AG09319 (cell line): ENCODE results near the gene ZNF92.
"Not testable (repeated sequence)": the region's sequence is repeated elsewhere in the genome, so short reads cannot be mapped to it uniquely, and the experiment has no call there.

Experiments used
- DNase-seq: peaks from one replicate; pipeline ENCODE4 v3.0.0-alpha.2; 2010; ENCODE audit warnings: low read depth; ENCODE audit errors: extremely low read depth
- TF ChIP-seq, protein P1 (sequence below): IDR thresholded peaks from 2 replicates; pipeline ENCODE4 v1.5.1; 2011; ENCODE audit warnings: low read depth, mild to moderate bottlenecking, inconsistent platforms, low read length, moderate library complexity

Gene ZNF92

DNA sequence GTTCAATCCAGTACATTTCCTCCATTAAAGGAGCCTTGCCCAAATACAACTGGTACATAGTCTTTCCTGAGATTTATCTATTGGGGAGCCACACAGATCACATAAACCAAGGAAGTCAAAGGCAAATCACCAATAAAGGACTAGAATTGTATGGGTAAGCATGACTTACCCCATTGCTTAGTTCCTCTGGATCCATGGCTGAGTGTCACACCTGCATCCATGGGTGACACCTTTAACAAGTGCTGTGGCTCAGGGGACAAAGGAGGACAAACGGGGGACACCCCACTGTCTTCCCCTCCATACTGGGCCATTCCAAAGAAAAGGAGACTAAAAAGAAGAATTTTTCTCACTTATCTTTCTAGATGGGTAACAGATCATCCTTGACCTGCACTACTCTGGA, 30.4 kb downstream of the ZNF92 start:
- DNase-seq = no peak
- TF ChIP-seq, protein P1, sequence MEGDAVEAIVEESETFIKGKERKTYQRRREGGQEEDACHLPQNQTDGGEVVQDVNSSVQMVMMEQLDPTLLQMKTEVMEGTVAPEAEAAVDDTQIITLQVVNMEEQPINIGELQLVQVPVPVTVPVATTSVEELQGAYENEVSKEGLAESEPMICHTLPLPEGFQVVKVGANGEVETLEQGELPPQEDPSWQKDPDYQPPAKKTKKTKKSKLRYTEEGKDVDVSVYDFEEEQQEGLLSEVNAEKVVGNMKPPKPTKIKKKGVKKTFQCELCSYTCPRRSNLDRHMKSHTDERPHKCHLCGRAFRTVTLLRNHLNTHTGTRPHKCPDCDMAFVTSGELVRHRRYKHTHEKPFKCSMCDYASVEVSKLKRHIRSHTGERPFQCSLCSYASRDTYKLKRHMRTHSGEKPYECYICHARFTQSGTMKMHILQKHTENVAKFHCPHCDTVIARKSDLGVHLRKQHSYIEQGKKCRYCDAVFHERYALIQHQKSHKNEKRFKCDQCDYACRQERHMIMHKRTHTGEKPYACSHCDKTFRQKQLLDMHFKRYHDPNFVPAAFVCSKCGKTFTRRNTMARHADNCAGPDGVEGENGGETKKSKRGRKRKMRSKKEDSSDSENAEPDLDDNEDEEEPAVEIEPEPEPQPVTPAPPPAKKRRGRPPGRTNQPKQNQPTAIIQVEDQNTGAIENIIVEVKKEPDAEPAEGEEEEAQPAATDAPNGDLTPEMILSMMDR = no peak

DNA sequence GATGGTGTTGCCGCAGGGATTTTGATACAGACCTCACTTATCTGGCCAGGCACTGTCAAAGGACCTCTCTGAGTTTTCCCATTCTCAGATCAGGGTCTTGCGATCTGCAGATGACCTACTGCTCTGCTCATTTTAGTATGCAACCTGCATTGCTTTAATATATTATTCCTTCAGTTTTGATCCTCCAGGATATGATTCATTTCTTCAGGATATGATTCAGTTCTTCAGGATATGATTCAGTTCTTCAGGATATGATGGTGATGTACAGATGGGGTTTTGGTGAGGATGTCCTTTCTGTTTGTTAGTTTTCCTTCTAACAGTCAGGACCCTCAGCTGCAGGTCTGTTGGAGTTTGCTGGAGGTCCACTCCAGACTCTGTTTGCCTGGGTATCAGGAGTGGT, 33.1 kb downstream of the ZNF92 start:
- DNase-seq = not testable (repeated sequence)

DNA sequence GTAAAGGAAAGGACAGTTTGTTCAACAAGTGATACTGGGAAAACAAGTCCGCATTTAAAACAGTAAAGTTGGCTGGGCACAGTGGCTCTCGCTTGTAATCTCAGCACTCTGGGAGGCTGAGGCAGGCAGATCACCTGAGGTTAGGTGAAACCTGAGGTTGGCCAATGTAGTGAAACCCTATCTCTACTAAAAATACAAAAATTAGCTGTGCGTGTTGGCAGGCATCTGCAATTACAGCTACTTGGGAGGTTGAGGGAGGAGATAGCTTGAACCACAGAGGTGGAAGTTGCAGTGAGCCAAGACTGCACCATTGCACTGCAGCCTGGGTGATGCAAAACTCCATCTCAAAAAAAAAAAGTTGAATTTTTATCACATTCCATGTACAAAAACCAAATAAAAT, 35.7 kb downstream of the ZNF92 start:
- TF ChIP-seq, protein P1 = no peak

DNA sequence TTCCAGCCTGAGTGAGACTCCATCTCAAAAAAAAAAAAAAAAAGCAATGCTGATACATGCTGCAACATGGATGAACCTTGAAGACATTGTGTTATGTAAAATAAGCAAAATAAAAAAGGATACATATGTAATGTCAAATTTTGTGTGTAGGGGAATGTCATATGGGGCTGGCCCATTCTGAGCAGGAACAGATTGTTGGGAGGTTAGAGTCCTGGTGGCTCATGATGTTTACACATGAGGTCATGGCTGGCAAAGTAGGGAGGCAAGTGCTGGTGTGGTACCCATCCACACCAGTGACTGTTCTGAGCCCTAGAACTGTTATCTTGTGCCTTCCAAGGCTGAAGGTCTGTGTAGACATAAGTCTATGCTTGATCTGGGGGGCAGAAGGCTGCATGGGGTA, 37.6 kb downstream of the ZNF92 start:
- TF ChIP-seq, protein P1 = no peak
- no peak for DNase-seq

More for the DNA sequence above, 35.7 kb downstream of the ZNF92 start:
- no peak for DNase-seq

DNA sequence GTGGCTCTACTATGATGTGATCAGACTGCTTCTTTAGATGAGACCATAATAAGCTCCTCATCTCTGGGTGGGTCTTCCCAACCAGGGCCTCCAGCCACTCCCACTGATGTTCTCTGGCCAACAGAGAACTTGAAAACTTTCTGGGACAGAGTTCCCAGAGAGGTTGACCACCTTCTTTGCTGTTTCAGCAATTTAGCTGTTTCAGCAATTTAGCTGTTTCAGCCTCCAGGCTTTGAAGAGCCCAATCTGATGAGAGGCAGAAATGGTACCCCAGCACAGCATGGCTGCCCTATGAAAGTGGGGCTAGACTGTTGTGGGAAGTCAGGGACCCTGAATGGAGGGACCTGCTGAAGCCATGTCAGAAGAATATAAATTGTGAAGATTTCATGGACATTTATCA, 49.0 kb downstream of the ZNF92 start:
- TF ChIP-seq, protein P1 = no peak
- DNase-seq = no peak

DNA sequence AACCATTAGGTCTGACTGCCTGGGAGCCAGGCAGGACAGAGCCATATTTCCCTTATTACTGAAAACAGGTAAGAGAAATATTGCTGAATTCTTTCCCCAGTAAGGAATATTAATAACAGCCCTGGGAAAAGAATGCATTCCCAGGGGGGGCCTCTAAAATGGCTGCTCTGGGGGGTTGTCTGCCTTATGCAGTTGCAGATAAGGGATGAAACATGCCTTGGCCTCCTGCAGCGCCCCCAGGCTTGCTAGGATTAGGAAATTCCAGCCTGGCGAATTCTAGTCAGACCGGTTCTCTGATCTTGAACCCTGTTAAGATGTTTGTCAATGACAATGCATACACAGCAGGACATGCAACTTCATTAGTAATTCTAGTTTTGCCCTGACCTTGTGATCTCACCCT, 49.6 kb downstream of the ZNF92 start:
- DNase-seq = not testable (repeated sequence)

DNA sequence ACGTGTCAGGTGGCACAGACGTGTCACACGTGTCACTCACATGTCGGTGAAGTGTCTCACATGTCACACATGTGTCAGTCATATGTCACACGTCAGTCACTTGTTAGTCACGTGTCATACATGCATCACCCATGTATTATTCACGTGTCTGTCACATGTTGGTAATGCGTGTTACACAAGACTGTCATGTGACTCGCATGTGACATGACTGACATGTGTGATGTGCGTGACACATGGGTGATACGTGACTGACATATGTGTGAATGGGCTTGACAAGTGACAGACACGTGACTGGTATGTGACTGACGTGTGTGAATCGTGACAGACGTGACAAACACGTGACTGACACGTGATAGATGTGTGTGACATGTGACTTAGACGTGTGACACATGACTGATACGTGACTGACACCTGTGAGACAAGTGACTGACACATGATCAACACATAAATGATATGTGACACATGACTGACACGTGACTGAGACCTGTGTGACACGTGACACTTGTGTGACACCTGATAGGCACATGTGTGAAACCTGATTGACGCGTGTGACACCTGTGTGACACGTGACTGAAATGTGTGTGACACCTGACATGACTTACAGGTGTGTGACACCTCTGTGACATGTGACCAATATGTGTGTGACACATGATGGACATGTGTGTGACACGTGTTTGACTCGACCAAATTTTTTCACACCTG, 56.1 kb downstream of the ZNF92 start:
- TF ChIP-seq, protein P1 = no peak
- DNase-seq = no peak

DNA sequence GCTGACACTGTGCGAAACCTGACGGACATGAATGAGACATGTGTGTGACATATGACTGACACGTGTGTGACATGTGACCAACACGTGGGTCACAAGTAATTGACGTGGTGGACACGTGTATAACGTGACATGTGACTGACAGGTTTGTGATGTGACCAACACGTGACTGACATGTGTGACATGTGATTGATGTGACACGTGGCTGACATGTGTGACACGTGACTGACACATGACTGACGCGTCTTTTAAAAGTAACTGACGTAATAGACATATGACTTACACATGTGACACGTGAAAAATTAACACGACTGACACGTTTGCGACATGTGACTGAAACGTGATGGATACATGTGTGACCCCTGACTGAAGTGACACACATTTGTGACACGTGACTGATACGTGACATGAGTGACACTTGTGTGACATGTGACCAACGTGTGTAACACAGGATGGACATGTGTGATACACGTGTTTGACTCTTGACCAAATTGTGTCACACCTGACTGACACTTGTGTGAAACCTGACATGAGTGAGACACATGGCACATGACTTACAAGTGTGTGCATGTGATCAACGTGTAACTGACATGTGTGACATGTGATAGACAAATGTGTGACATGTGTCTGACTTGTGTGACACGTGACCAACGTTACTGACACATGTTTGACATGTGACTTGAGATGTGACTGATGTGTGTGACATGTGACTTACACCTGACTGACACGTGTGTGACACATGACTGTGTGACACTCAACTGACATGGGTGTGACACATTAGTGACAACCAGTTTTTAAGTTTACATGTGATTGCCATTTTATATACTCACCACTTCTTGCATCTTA, 56.9 kb downstream of the ZNF92 start:
- DNase-seq = no peak
- TF ChIP-seq, protein P1 = no peak
